NCI-H187 treated with DMSO at 0.1 percent for 48 hours (cell line): ENCODE results near the gene STX2.

ENCODE experiments used
- DNase-seq: peaks from one replicate; lab custom pipeline; 2025; lab: John Stamatoyannopoulos, UW

Gene STX2

GRCh38 chr12:130831246-130831645, 7.8 kb downstream of the STX2 start:
- DNase-seq, result no peak

DNA sequence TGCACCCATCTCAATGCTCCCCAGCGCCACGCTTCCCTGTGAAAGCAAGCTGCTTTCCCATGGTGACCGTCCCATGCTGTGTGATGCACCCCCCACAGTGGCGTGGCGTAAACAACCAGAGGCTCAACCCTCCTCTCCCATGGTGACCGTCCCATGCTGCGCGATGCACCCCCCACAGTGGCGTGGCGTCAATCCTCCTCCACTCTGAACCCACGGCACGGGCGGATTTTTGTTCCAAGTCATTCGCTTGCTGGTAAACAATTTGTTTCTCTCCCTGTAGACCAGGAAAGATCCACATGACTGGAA, 8.9 kb downstream of the STX2 start:
- DNase-seq, result no peak

GRCh38 chr12:130829391-130830245, 9.4 kb downstream of the STX2 start:
- no peak for DNase-seq

GRCh38 chr12:130828895-130829294, 10.2 kb downstream of the STX2 start:
- no peak for DNase-seq

- DNase-seq, result no peak
These were observed 11.6 kb downstream of the STX2 start for GRCh38 chr12:130827432-130827831.

GRCh38 chr12:130826151-130826801, 12.8 kb downstream of the STX2 start:
- no peak for DNase-seq

DNA sequence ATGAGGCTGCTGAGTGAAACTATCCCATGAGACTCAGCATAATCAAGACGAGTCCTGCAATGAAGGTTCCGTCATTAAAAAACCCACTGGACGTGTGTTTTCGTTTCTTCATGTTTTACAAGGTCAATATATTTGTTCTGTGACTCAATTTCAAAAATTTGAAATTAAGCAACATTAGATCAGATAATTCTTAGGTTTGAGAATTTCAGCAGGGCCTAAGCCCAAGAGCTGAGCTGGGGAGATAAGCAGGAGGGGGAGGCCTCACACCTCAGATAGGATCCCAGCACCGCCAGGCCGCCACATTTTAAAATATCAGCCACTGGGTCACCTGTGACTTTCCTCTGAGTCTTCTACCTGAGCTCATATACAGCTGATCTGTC, 13.3 kb downstream of the STX2 start:
- DNase-seq, result no peak

- DNase-seq, result no peak
These were observed 19.4 kb downstream of the STX2 start for GRCh38 chr12:130819681-130820080.

GRCh38 chr12:130818635-130819576, 20.1 kb downstream of the STX2 start:
- no peak for DNase-seq

- DNase-seq, result no peak
These were observed 20.8 kb downstream of the STX2 start for GRCh38 chr12:130818272-130818634.

GRCh38 chr12:130817804-130818203, 21.2 kb downstream of the STX2 start:
- no peak for DNase-seq

GRCh38 chr12:130816097-130816496, 23.0 kb downstream of the STX2 start:
- no peak for DNase-seq

- DNase-seq, result no peak
These were observed 23.9 kb downstream of the STX2 start for GRCh38 chr12:130815028-130815741.

DNA sequence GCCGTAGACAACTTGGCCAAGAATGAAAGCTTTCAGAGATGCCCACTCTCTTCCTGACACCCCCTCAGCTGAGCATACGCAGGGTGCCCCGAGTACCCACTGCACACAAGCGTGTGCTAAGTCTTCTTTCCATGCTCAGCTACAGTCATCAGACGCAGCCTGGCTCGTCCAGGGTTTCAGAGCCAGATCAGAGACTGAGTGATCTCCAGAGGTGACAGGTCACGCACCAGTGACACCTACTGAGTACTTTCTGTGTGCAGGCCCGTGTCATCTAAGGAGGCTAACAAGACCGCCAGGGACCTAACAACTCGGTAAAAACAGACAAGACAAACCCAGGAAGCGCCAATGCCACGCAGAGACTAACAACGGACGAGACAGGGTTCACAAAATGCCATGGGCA, 25.1 kb downstream of the STX2 start:
- DNase-seq, result no peak

- DNase-seq, result no peak
These were observed 25.6 kb downstream of the STX2 start for GRCh38 chr12:130813436-130813835.

DNA sequence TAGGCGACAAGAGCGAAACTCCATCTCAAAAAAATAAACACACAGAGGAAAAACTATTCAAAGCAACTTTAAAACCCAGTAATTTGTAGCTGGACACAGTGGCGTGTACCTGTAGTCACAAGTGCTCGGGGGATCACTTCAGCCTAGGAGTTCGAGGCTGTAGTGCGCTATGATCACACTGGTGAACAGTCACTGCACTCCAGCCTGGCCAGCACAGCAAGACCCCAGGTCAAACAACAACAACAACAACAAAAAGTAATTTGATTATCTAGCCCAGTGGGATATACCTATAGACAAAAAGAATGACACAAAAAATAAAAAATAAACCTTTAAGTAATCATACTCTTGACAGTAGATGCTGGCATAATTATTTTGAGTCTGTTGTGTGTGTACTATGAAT, 29.3 kb downstream of the STX2 start:
- no peak for DNase-seq

GRCh38 chr12:130807309-130807708, 31.7 kb downstream of the STX2 start:
- DNase-seq, result no peak

GRCh38 chr12:130806574-130806973, 32.5 kb downstream of the STX2 start:
- no peak for DNase-seq

DNA sequence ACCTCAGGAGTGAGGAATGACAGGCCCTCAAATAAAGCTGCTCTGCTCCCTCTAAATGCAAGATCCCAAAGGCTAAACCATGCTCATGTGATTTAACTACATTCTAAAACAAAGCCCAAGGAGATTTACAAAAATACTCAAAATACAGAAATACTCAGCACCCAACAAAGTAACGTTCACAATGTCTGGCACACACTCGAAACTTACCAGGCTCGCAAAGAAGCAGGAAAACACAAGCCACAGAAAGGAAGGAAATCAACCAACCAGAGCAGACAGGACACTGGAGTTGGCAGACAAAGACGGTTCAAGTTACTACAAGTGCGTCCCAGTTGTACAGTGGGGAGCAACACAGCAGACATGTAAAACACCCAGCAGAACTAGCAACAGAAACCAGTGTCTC, 33.4 kb downstream of the STX2 start:
- DNase-seq, result no peak

- no peak for DNase-seq
These were observed 34.8 kb downstream of the STX2 start for GRCh38 chr12:130804216-130804615.

DNA sequence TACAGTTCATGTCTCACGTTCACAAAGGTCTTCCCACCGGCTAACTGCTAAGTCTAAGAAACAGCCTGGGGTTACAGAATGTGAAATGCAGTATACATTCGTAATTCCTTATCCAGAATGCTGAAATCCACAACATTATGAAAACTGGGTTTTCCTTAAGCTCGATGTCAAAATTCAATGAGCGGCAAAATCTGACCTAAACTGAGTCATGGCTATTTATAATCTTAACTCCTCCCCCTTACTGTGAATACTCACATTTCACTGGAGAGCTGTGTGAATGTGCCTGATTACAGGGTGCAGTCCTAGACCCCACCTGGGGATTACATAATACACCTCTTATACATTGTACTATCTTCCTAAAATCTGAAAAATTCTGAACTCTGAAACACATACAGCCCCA, 35.3 kb downstream of the STX2 start:
- no peak for DNase-seq

DNA sequence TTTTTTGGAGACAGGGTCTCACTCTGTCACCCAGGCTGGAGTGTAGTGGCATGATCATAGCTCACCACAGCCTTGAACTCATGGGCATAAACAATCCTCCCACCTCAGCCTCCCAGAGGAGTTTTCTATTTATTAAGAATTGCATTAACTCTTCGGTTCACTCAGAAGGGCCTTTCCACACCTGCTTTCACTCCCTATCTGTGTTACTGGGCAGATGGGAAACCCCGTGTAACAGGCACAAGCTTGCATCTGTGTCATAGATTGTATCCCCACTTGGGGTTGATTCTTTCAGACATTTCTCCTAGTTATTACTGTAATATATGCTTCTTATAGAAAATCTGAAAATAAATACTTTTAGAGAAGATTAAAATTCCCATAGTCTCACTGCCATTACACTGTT, 38.7 kb downstream of the STX2 start:
- no peak for DNase-seq
